SK-N-SH treated with all-trans-retinoic acid at 6 μM for 48 hours (cell line): ENCODE measurements around the gene PPIP5K2.
"Not testable (repeated sequence)": the region's sequence is repeated elsewhere in the genome, so short reads cannot be mapped to it uniquely, and the experiment has no call there.

Experiments
- ARNTL ChIP-seq: fragments of 450-650 bp; formaldehyde crosslinking; IDR thresholded peaks from 2 replicates; pipeline ENCODE4 v1.5.0; 2020; ENCODE audit warnings: low read depth, mild to moderate bottlenecking, moderate library complexity, borderline replicate concordance
- CSDC2 ChIP-seq: fragments of 250-450 bp; sonication (Bioruptor Pico); IDR thresholded peaks from 2 replicates; pipeline ENCODE4 v1.5.0; 2020; ENCODE audit warnings: mild to moderate bottlenecking, moderate library complexity
- CSRNP3 ChIP-seq: fragments of 250-450 bp; sonication (Bioruptor Pico); IDR thresholded peaks from 2 replicates; pipeline ENCODE4 v1.5.1; 2021; ENCODE audit warnings: mild to moderate bottlenecking, moderate library complexity
- GLIS3 ChIP-seq: fragments of 250-450 bp; sonication (Bioruptor Pico); IDR thresholded peaks from 2 replicates; pipeline ENCODE4 v1.5.0; 2020; ENCODE audit warnings: mild to moderate bottlenecking, moderate library complexity
- PATZ1 ChIP-seq: fragments of 250-450 bp; sonication (Bioruptor Pico); IDR thresholded peaks from 2 replicates; pipeline ENCODE4 v1.8.0; 2020; ENCODE audit warnings: mild to moderate bottlenecking, moderate library complexity, borderline replicate concordance
- RARB ChIP-seq: fragments of 250-450 bp; sonication (Bioruptor Pico); IDR thresholded peaks from 2 replicates; pipeline ENCODE4 v1.8.0; 2021; ENCODE audit warnings: mild to moderate bottlenecking, moderate library complexity
- SNAI2 ChIP-seq: fragments of 250-450 bp; sonication (Bioruptor Pico); IDR thresholded peaks from 2 replicates; pipeline ENCODE4 v1.5.0; 2020; ENCODE audit warnings: mild to moderate bottlenecking, moderate library complexity
- TCF4 ChIP-seq: fragments of 250-450 bp; sonication (Bioruptor Pico); IDR thresholded peaks from 2 replicates; pipeline ENCODE4 v1.8.0; 2021; ENCODE audit warnings: mild to moderate bottlenecking, moderate library complexity, borderline replicate concordance
- ZFP30 ChIP-seq: fragments of 450-650 bp; formaldehyde crosslinking; IDR thresholded peaks from 2 replicates; pipeline ENCODE4 v1.5.0; 2022; ENCODE audit warnings: mild to moderate bottlenecking, moderate library complexity
- ZNF565 ChIP-seq: fragments of 450-650 bp; formaldehyde crosslinking; conservative IDR thresholded peaks from 2 replicates; pipeline ENCODE4 v1.5.0; 2020; ENCODE audit warnings: low read depth, mild to moderate bottlenecking, moderate library complexity

- TF ChIP-seq ARNTL (CRISPR knock-in tag); SNAI2; RARB (CRISPR knock-in tag); CSDC2 (CRISPR knock-in tag); CSRNP3 (CRISPR knock-in tag); ZFP30 (CRISPR knock-in tag); ZNF565; PATZ1 (CRISPR knock-in tag); TCF4 (CRISPR knock-in tag); GLIS3 (CRISPR knock-in tag): not testable (repeated sequence)
These were observed 84.9 kb downstream of the PPIP5K2 start for GRCh38 chr5:103204990-103205389.
